OCI-LY3 (cell line): ENCODE data around the gene SPATA46.

ENCODE experiments used
- CTCF ChIP-seq: fragments of 200-600, 300-600 bp; sonication (generic); IDR thresholded peaks from 2 replicates; pipeline ENCODE4 v1.5.1; 2014; ENCODE audit warnings: antibody characterized with exemption, low read length, low read depth
- EZH2phosphoT487 ChIP-seq: fragments of 200-600 bp; shearing (Covaris generic); IDR thresholded peaks from 2 replicates; pipeline ENCODE4 v1.6.1; 2018; ENCODE audit warnings: antibody characterized with exemption, mixed run types, low read depth

- TF ChIP-seq CTCF (no peak), EZH2phosphoT487 (no peak)
Measured at GRCh38 chr1:162324396-162324795, 52.3 kb downstream of the SPATA46 start.
